Mammary epithelial cell (primary cell): Measurements from ENCODE around the gene MYO16.

Experiments used
- EZH2 ChIP-seq: IDR thresholded peaks from 2 replicates; pipeline ENCODE4 v1.6.1; 2012; ENCODE audit warnings: low read length, inconsistent platforms, borderline replicate concordance
- TF ChIP-seq, protein P1 (sequence below), 2 donors: IDR thresholded peaks in 1 of 2; conservative IDR thresholded peaks in 1 of 2; 2 replicates each; pipeline ENCODE4 v1.5.1; 2011 to 2012; ENCODE audit warnings: inconsistent platforms in 2 of 2, low read length in 2 of 2, mild to moderate bottlenecking in 2 of 2, control low read depth in 1 of 2, low read depth in 1 of 2; ENCODE audit not compliant: insufficient read depth in 1 of 2; ENCODE audit errors: extremely low read depth in 1 of 2

DNA sequence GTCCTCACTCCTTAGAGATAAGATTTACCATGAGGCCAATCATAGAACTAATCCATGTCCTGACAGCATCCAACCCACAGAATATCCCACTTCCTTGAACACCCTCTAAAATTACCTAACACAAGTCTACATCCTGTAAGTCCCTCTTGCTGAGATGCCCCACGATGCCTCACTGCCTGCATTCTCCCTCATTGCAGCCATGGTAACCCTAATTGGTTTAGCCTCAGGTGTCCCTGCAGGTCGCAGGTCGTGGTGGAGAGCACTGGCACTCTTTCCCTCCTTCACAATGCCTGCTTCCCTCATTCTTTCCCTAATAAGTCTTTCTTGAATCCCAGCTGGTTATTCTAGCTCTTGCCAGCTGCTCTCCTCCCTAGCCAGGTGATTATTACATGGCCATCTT, 35.3 kb upstream of the MYO16 start:
- TF ChIP-seq, protein P1, sequence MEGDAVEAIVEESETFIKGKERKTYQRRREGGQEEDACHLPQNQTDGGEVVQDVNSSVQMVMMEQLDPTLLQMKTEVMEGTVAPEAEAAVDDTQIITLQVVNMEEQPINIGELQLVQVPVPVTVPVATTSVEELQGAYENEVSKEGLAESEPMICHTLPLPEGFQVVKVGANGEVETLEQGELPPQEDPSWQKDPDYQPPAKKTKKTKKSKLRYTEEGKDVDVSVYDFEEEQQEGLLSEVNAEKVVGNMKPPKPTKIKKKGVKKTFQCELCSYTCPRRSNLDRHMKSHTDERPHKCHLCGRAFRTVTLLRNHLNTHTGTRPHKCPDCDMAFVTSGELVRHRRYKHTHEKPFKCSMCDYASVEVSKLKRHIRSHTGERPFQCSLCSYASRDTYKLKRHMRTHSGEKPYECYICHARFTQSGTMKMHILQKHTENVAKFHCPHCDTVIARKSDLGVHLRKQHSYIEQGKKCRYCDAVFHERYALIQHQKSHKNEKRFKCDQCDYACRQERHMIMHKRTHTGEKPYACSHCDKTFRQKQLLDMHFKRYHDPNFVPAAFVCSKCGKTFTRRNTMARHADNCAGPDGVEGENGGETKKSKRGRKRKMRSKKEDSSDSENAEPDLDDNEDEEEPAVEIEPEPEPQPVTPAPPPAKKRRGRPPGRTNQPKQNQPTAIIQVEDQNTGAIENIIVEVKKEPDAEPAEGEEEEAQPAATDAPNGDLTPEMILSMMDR (conservative IDR thresholded peaks at IDR 0.05 in 1 of 2, IDR thresholded peaks at IDR 0.05 in 1 of 2; ENCODE audit: extremely low read depth in 1 of 2, insufficient read depth in 1 of 2, low read depth in 1 of 2, low read length in 2 of 2): no peak
- TF ChIP-seq EZH2: no peak
